HUES64 (cell line): Measurements from ENCODE around the gene STAT4.

Source experiments
- H3K27ac ChIP-seq: 2 replicates; pipeline ENCODE4 v1.7.0; 2013; ENCODE audit warnings: low read depth, low read length, inconsistent platforms
- H3K27me3 ChIP-seq: 2 replicates; pipeline ENCODE4 v1.6.1; 2013; ENCODE audit warnings: mild to moderate bottlenecking, low read length; ENCODE audit not compliant: insufficient read depth
- H3K36me3 ChIP-seq: 2 replicates; pipeline ENCODE4 v1.6.1; 2013; ENCODE audit warnings: mild to moderate bottlenecking, low read length; ENCODE audit not compliant: insufficient read depth
- H3K4me1 ChIP-seq: 2 replicates; pipeline ENCODE4 v1.6.1; 2013; ENCODE audit warnings: mild to moderate bottlenecking, low read length, moderate library complexity; ENCODE audit not compliant: insufficient read depth
- H3K4me3 ChIP-seq: 2 replicates; pipeline ENCODE4 v1.5.1; 2013; ENCODE audit warnings: mild to moderate bottlenecking, low read length, moderate library complexity
- H3K9ac ChIP-seq: 2 replicates; pipeline ENCODE4 v1.6.1; 2013; ENCODE audit warnings: mild to moderate bottlenecking, low read depth, low read length
- H3K9me3 ChIP-seq: 2 replicates; pipeline ENCODE4 v1.6.1; 2013; ENCODE audit warnings: low read depth, low read length; ENCODE audit not compliant: insufficient read depth
- WGBS: fragments of 150-250, 120-280 bp; methylation state at CpG from one replicate; pipeline ENCODE4 v1.1.7; 2013; ENCODE audit warnings: missing lambda C conversion rate; 5-methylcytosine and 5-hydroxymethylcytosine counted together

Gene STAT4

GRCh38 chr2:191114403-191114886 is 36.3 kb downstream of the STAT4 start:
- Histone ChIP-seq H3K4me1 (no peaks in the 10 kb centered on the region), H3K27ac (no peak overlapping the region), H3K9me3 (no peaks in the 10 kb centered on the region), H3K9ac (no peak overlapping the region), H3K4me3 (no peak overlapping the region), H3K36me3 (no peaks in the 10 kb centered on the region), H3K27me3 (no peaks in the 10 kb centered on the region)
- WGBS, result 84% methylated on average over 6 of the region's 6 CpGs

GRCh38 chr2:191113761-191114160 is 37.0 kb downstream of the STAT4 start:
- Histone ChIP-seq H3K27ac (no peak overlapping the region), H3K4me3 (no peak overlapping the region), H3K27me3 (no peaks in the 10 kb centered on the region), H3K36me3 (no peaks in the 10 kb centered on the region), H3K4me1 (no peaks in the 10 kb centered on the region), H3K9ac (no peak overlapping the region), H3K9me3 (no peaks in the 10 kb centered on the region)
- WGBS, result 80% methylated on average over 1 of the region's 1 CpG

- Histone ChIP-seq H3K27me3 (no peaks in the 10 kb centered on the region), H3K27ac (no peak overlapping the region), H3K36me3 (no peaks in the 10 kb centered on the region), H3K4me1 (no peaks in the 10 kb centered on the region), H3K4me3 (no peak overlapping the region), H3K9ac (no peak overlapping the region), H3K9me3 (no peaks in the 10 kb centered on the region)
- 91% methylated on average over 4 of the region's 4 CpGs for WGBS
These were observed 38.3 kb downstream of the STAT4 start for GRCh38 chr2:191112448-191112901.

GRCh38 chr2:191109888-191110287 is 40.9 kb downstream of the STAT4 start:
- WGBS, result 96% methylated on average over 2 of the region's 2 CpGs
- Histone ChIP-seq H3K9ac (no peak overlapping the region), H3K27ac (no peak overlapping the region), H3K36me3 (no peaks in the 10 kb centered on the region), H3K4me1 (no peaks in the 10 kb centered on the region), H3K27me3 (no peaks in the 10 kb centered on the region), H3K4me3 (no peak overlapping the region), H3K9me3 (no peaks in the 10 kb centered on the region)

- 89% methylated on average over 4 of the region's 4 CpGs for WGBS
- H3K27ac ChIP-seq, result no peak overlapping the region
- H3K9me3 ChIP-seq, result no peaks in the 10 kb centered on the region
- no peaks in the 10 kb centered on the region for H3K4me1 ChIP-seq
- no peaks in the 10 kb centered on the region for H3K27me3 ChIP-seq
- H3K4me3 ChIP-seq, result no peak overlapping the region
- H3K9ac ChIP-seq, result no peak overlapping the region
- no peaks in the 10 kb centered on the region for H3K36me3 ChIP-seq
These were observed 42.5 kb downstream of the STAT4 start for GRCh38 chr2:191108331-191108730.

- Histone ChIP-seq H3K9me3 (no peaks in the 10 kb centered on the region), H3K27ac (no peak overlapping the region), H3K4me3 (no peak overlapping the region), H3K36me3 (no peaks in the 10 kb centered on the region), H3K4me1 (no peaks in the 10 kb centered on the region), H3K27me3 (no peaks in the 10 kb centered on the region), H3K9ac (no peak overlapping the region)
- 87% methylated on average over 3 of the region's 3 CpGs for WGBS
These were observed 45.7 kb downstream of the STAT4 start for GRCh38 chr2:191105082-191105481.

- H3K4me3 ChIP-seq, result no peak overlapping the region
- no peaks in the 10 kb centered on the region for H3K4me1 ChIP-seq
- no peaks in the 10 kb centered on the region for H3K27me3 ChIP-seq
- WGBS, result no CpG with 5 or more reads among the region's 1 CpG
- no peak overlapping the region for H3K9ac ChIP-seq
- no peak overlapping the region for H3K27ac ChIP-seq
- no peaks in the 10 kb centered on the region for H3K36me3 ChIP-seq
- no peaks in the 10 kb centered on the region for H3K9me3 ChIP-seq
These were observed 47.0 kb downstream of the STAT4 start for GRCh38 chr2:191103774-191104173.

GRCh38 chr2:191100216-191100615 is 50.6 kb downstream of the STAT4 start:
- H3K9me3 ChIP-seq, result no peaks in the 10 kb centered on the region
- no peak overlapping the region for H3K4me3 ChIP-seq
- WGBS, result 96% methylated on average over 5 of the region's 5 CpGs
- no peaks in the 10 kb centered on the region for H3K36me3 ChIP-seq
- no peak overlapping the region for H3K27ac ChIP-seq
- H3K4me1 ChIP-seq, result no peaks in the 10 kb centered on the region
- H3K27me3 ChIP-seq, result no peaks in the 10 kb centered on the region
- no peak overlapping the region for H3K9ac ChIP-seq

GRCh38 chr2:191087311-191087710 is 63.5 kb downstream of the STAT4 start:
- no peak overlapping the region for H3K4me3 ChIP-seq
- H3K27me3 ChIP-seq, result no peaks in the 10 kb centered on the region
- peaks cover 17% of the 10 kb centered on the region; the same call in 1 of the 2 replicates for H3K4me1 ChIP-seq
- peaks cover 14% of the 10 kb centered on the region for H3K9me3 ChIP-seq
- no peaks in the 10 kb centered on the region for H3K36me3 ChIP-seq
- H3K27ac ChIP-seq, result peak overlapping the region; percentile 7; the same call in 1 of the 2 replicates
- 22% methylated on average over 1 of the region's 2 CpGs for WGBS
- no peak overlapping the region for H3K9ac ChIP-seq

- Histone ChIP-seq H3K4me3 (no peak overlapping the region), H3K9me3 (peaks cover 14% of the 10 kb centered on the region), H3K36me3 (no peaks in the 10 kb centered on the region), H3K4me1 (peaks cover 17% of the 10 kb centered on the region; the same call in 1 of the 2 replicates), H3K27ac (peak overlapping the region; percentile 7; the same call in 1 of the 2 replicates), H3K27me3 (no peaks in the 10 kb centered on the region), H3K9ac (no peak overlapping the region)
These were observed 64.1 kb downstream of the STAT4 start for GRCh38 chr2:191086706-191087105.

GRCh38 chr2:191083540-191083939 is 67.3 kb downstream of the STAT4 start:
- H3K27ac ChIP-seq, result no peak overlapping the region

GRCh38 chr2:191082321-191082720 is 68.5 kb downstream of the STAT4 start:
- Histone ChIP-seq H3K36me3 (no peaks in the 10 kb centered on the region), H3K4me1 (peaks cover 13% of the 10 kb centered on the region; the same call in 1 of the 2 replicates), H3K9ac (no peak overlapping the region), H3K4me3 (no peak overlapping the region), H3K27me3 (no peaks in the 10 kb centered on the region), H3K27ac (no peak overlapping the region), H3K9me3 (peaks cover 14% of the 10 kb centered on the region)
- 97% methylated on average over 2 of the region's 2 CpGs for WGBS

More at GRCh38 chr2:191083540-191083939, 67.3 kb downstream of the STAT4 start:
- Histone ChIP-seq H3K9me3 (peaks cover 14% of the 10 kb centered on the region), H3K9ac (no peak overlapping the region), H3K27me3 (no peaks in the 10 kb centered on the region), H3K4me1 (peaks cover 19% of the 10 kb centered on the region; the same call in 1 of the 2 replicates), H3K4me3 (no peak overlapping the region), H3K36me3 (no peaks in the 10 kb centered on the region)
- 95% methylated on average over 3 of the region's 3 CpGs for WGBS
